H1 (cell line): ENCODE measurements around the gene UNK. TPM values are rescaled to one million over a fixed set of nuclear protein-coding genes. Genes with fewer than 3 reads are reported as not detected.
A peak's percentile ranks its signal among the peaks of the same experiment; 100 is the strongest.

Experiments
- CTCF ChIA-PET: fragments of 300-600 bp; sonication (Branson Sonifier 250); formaldehyde crosslinking; loops from one replicate; lab custom pipeline; 2021; ENCODE audit not compliant: partially characterized antibody; lab: Charles Lee
- POLR2A ChIA-PET: fragments of 300-600 bp; sonication (Branson Sonifier 250); formaldehyde crosslinking; loops from one replicate; lab custom pipeline; 2021; ENCODE audit warnings: inconsistent platforms; ENCODE audit not compliant: partially characterized antibody; lab: Charles Lee
- DNase-seq, 2 experiments: peaks; one replicate each; pipeline versions ENCODE4 v3.0.0 to v3.0.0-alpha.2; 2010 to 2022; ENCODE audit warnings: low spot score in 2 of 2, low read depth in 1 of 2, mixed read lengths in 1 of 2
- FAIRE-seq: peaks from 2 replicates; lab custom pipeline; 2011; peaks lifted over from hg19 to GRCh38; lab: Jason Lieb, UNC
- H2AFZ ChIP-seq: 2 replicates; pipeline ENCODE4 v1.8.1; 2012; ENCODE audit warnings: low read length, inconsistent platforms
- H2AK5ac ChIP-seq: 2 replicates; pipeline ENCODE4 v1.6.1; 2013; ENCODE audit warnings: low read depth, low read length
- H2BK120ac ChIP-seq: replicated peaks from 2 replicates; pipeline ENCODE3; 2013; ENCODE audit warnings: low read depth, low read length, inconsistent platforms
- H2BK12ac ChIP-seq: 2 replicates; pipeline ENCODE4 v1.6.1; 2013; ENCODE audit warnings: low read depth, low read length
- H2BK15ac ChIP-seq: 2 replicates; pipeline ENCODE4 v1.6.1; 2013; ENCODE audit warnings: low read length
- H2BK20ac ChIP-seq: 2 replicates; pipeline ENCODE4 v1.6.1; 2013; ENCODE audit warnings: low read length
- H2BK5ac ChIP-seq: 2 replicates; pipeline ENCODE4 v1.6.1; 2013; ENCODE audit warnings: low read depth, low read length
- H3K14ac ChIP-seq: 2 replicates; pipeline ENCODE4 v1.6.1; 2013; ENCODE audit warnings: inconsistent platforms; ENCODE audit not compliant: insufficient read length
- H3K18ac ChIP-seq: 2 replicates; pipeline ENCODE4 v1.6.1; 2013; ENCODE audit warnings: low read length; ENCODE audit errors: extremely low read depth
- H3K23ac ChIP-seq: 2 replicates; pipeline ENCODE4 v1.6.1; 2013; ENCODE audit warnings: inconsistent platforms; ENCODE audit not compliant: insufficient read length
- H3K23me2 ChIP-seq: 2 replicates; pipeline ENCODE4 v1.6.1; 2013; ENCODE audit warnings: low read depth, low read length
- H3K27ac ChIP-seq: 2 replicates; pipeline ENCODE4 v1.6.1; 2011; ENCODE audit warnings: low read depth, low read length, inconsistent platforms
- H3K27me3 ChIP-seq, 4 experiments: replicated peaks in 1 of 4; 1 replicate in 1 of 4; 2 replicates in 3 of 4; pipeline versions ENCODE4 v1.6.1 to v1.8.1; 2011 to 2013; ENCODE audit warnings: low read length in 3 of 4, mild to moderate bottlenecking in 3 of 4, inconsistent platforms in 2 of 4, mixed read lengths in 2 of 4, moderate library complexity in 1 of 4; ENCODE audit not compliant: control insufficient read depth in 3 of 4, insufficient read depth in 3 of 4; ENCODE audit errors: extremely low read depth in 1 of 4
- H3K36me3 ChIP-seq, 4 experiments: 2 replicates each; pipeline versions ENCODE4 v1.6.1 to v1.8.1; 2011 to 2013; ENCODE audit warnings: mild to moderate bottlenecking in 4 of 4, low read length in 3 of 4, moderate library complexity in 2 of 4, control low read depth in 1 of 4, inconsistent platforms in 1 of 4; ENCODE audit not compliant: insufficient read depth in 4 of 4, control insufficient read depth in 2 of 4
- H3K4ac ChIP-seq: replicated peaks from 2 replicates; pipeline ENCODE3; 2013; ENCODE audit warnings: low read length, low read depth, mixed read lengths, inconsistent platforms; ENCODE audit not compliant: insufficient read length
- H3K4me1 ChIP-seq, 4 experiments: replicated peaks in 1 of 4; 1 replicate in 1 of 4; 2 replicates in 3 of 4; pipeline versions ENCODE4 v1.6.1 to v1.8.1; 2011 to 2013; ENCODE audit warnings: low read length in 3 of 4, inconsistent platforms in 2 of 4, mixed read lengths in 1 of 4; ENCODE audit not compliant: insufficient read depth in 4 of 4, control insufficient read depth in 3 of 4
- H3K4me2 ChIP-seq, 2 experiments: 2 replicates each; pipeline versions ENCODE4 v1.6.1 to v1.8.1; 2011 to 2013; ENCODE audit warnings: low read depth in 2 of 2, low read length in 2 of 2, control low read depth in 1 of 2, inconsistent platforms in 1 of 2, mild to moderate bottlenecking in 1 of 2; ENCODE audit not compliant: insufficient read depth in 1 of 2
- H3K4me3 ChIP-seq, 4 experiments: fragments of 200-600, 300-600 bp in 1 of 4; sonication (generic), shearing (Covaris generic), sonication (Bioruptor Twin) in 1 of 4; 2 replicates each; pipeline versions ENCODE4 v1.5.1 to v1.8.1; 2011 to 2016; ENCODE audit warnings: low read length in 4 of 4, low read depth in 3 of 4, control low read depth in 2 of 4, inconsistent platforms in 2 of 4, mild to moderate bottlenecking in 2 of 4, mixed read lengths in 1 of 4, moderate library complexity in 1 of 4; ENCODE audit not compliant: insufficient read depth in 2 of 4; ENCODE audit errors: extremely low read depth in 1 of 4
- H3K56ac ChIP-seq: replicated peaks from 2 replicates; pipeline ENCODE3; 2013; ENCODE audit warnings: low read depth, mild to moderate bottlenecking, mixed read lengths, low read length, inconsistent platforms; ENCODE audit not compliant: insufficient read length
- H3K79me1 ChIP-seq: 2 replicates; pipeline ENCODE4 v1.6.1; 2013; ENCODE audit warnings: low read depth, low read length, control low read depth
- H3K79me2 ChIP-seq, 2 experiments: 2 replicates each; pipeline versions ENCODE4 v1.6.1 to v1.8.1; 2012 to 2013; ENCODE audit warnings: low read length in 2 of 2, mild to moderate bottlenecking in 2 of 2, inconsistent platforms in 1 of 2; ENCODE audit not compliant: insufficient read depth in 2 of 2, control insufficient read depth in 1 of 2
- H3K9ac ChIP-seq, 4 experiments: replicated peaks in 1 of 4; 1 replicate in 1 of 4; 2 replicates in 3 of 4; pipeline versions ENCODE4 v1.6.1 to v1.8.1; 2011 to 2013; ENCODE audit warnings: low read depth in 3 of 4, low read length in 3 of 4, control low read depth in 2 of 4, mild to moderate bottlenecking in 2 of 4, moderate library complexity in 2 of 4, inconsistent platforms in 1 of 4; ENCODE audit errors: extremely low read depth in 1 of 4
- H3K9me3 ChIP-seq, 2 experiments: 2 replicates each; pipeline versions ENCODE4 v1.6.1 to v1.8.1; 2012 to 2013; ENCODE audit warnings: mild to moderate bottlenecking in 2 of 2, moderate library complexity in 2 of 2, control low read depth in 1 of 2, inconsistent platforms in 1 of 2, low read depth in 1 of 2, low read length in 1 of 2, mixed read lengths in 1 of 2; ENCODE audit not compliant: insufficient read depth in 2 of 2
- H4K20me1 ChIP-seq, 2 experiments: replicated peaks in 1 of 2; 2 replicates each; pipeline versions ENCODE3 to v1.8.1; 2011 to 2013; ENCODE audit warnings: inconsistent platforms in 2 of 2, low read length in 2 of 2, mild to moderate bottlenecking in 1 of 2; ENCODE audit not compliant: insufficient read depth in 2 of 2, control insufficient read depth in 1 of 2
- H4K5ac ChIP-seq: 2 replicates; pipeline ENCODE4 v1.6.1; 2013; ENCODE audit warnings: low read length, low read depth, mixed read lengths, inconsistent platforms; ENCODE audit not compliant: insufficient read length
- H4K8ac ChIP-seq: 2 replicates; pipeline ENCODE4 v1.8.0; 2013; ENCODE audit warnings: mild to moderate bottlenecking, moderate library complexity, low read length, inconsistent platforms; ENCODE audit not compliant: insufficient read depth; ENCODE audit errors: extremely low read depth
- H4K91ac ChIP-seq: replicated peaks from 2 replicates; pipeline ENCODE3; 2013; ENCODE audit warnings: low read length, mixed read lengths, inconsistent platforms; ENCODE audit not compliant: insufficient read length
- BACH1 ChIP-seq: IDR thresholded peaks from 2 replicates; pipeline ENCODE4 v1.6.1; 2012; ENCODE audit warnings: low read length, improper control_type of control experiment
- CBX5 ChIP-seq: fragments of 300-800, 300-1000 bp; sonication (generic); IDR thresholded peaks from 2 replicates; pipeline ENCODE4 v1.7.1; 2016; ENCODE audit warnings: antibody characterized with exemption, low read length, low read depth
- CHD2 ChIP-seq: IDR thresholded peaks from 2 replicates; pipeline ENCODE4 v1.6.1; 2012; ENCODE audit warnings: low read length, improper control_type of control experiment
- EP300 ChIP-seq, 2 experiments: IDR thresholded peaks; 1 replicate in 1 of 2; 2 replicates in 1 of 2; pipeline ENCODE4 v1.6.1; 2011 to 2012; ENCODE audit warnings: low read depth in 2 of 2, low read length in 2 of 2, mild to moderate bottlenecking in 2 of 2, borderline replicate concordance in 1 of 2, inconsistent platforms in 1 of 2, moderate library complexity in 1 of 2
- NRF1 ChIP-seq: IDR thresholded peaks from 2 replicates; pipeline ENCODE4 v1.6.1; 2011; ENCODE audit warnings: mild to moderate bottlenecking, low read depth, low read length, improper control_type of control experiment
- POU5F1 ChIP-seq: IDR thresholded peaks from 2 replicates; pipeline ENCODE4 v1.6.1; 2011; ENCODE audit warnings: low read depth, mild to moderate bottlenecking, low read length, moderate library complexity
- RBBP5 ChIP-seq: IDR thresholded peaks from 2 replicates; pipeline ENCODE4 v1.7.1; 2012; ENCODE audit warnings: low read depth, mild to moderate bottlenecking, inconsistent platforms, low read length, moderate library complexity, borderline replicate concordance
- TBP ChIP-seq: IDR thresholded peaks from 2 replicates; pipeline ENCODE4 v1.6.1; 2011; ENCODE audit warnings: low read depth, low read length, improper control_type of control experiment
- YY1 ChIP-seq: IDR thresholded peaks from 2 replicates; pipeline ENCODE4 v1.6.1; 2011; ENCODE audit warnings: low read depth, mild to moderate bottlenecking, low read length
- WGBS, 2 experiments: shearing (Covaris generic) in 1 of 2; methylation state at CpG; one replicate each; pipeline versions ENCODE4 v1.1.6 to v1.1.7; 2013 to 2015; ENCODE audit warnings: low lambda C conversion rate in 2 of 2, mixed read lengths in 2 of 2, inconsistent platforms in 1 of 2, low coverage in 1 of 2, missing lambda C conversion rate in 1 of 2; ENCODE audit not compliant: insufficient replicate concordance in 2 of 2, insufficient coverage in 1 of 2, insufficient read length in 1 of 2; ENCODE audit errors: extremely low coverage in 1 of 2, missing lambda C conversion rate in 1 of 2; 5-methylcytosine and 5-hydroxymethylcytosine counted together
- polyA plus RNA-seq, 7 experiments: library from polyadenylated mRNA; depleted of rRNA in 3 of 7; stranded (reverse) in 5 of 7; unstranded in 2 of 7; fragments of >200 nt in 5 of 7; fragments of 200-250 nt in 2 of 7; gene quantifications; 1 replicate in 5 of 7; 2 replicates in 1 of 7; 4 replicates in 1 of 7; pipeline versions ENCODE4 v1.2.1 to v1.2.3, GENCODE V29; 2011 to 2013; ENCODE audit warnings: missing spikeins in 2 of 7, mixed read lengths in 2 of 7
- total RNA-seq: library from RNA; stranded (reverse); fragmentation: NEBNext Ultra II Directional; extraction: Animal tissue kit (Norgen Biotek cat#: 25700); gene quantifications from 2 replicates; pipeline ENCODE4 v1.2.1, GENCODE V29; 2021

UNK gene
- total and polyA plus RNA-seq, 2 of the 8 experiments (the other 6 are each of a cell fraction or from before 2014, with no cell fraction given): 24.2 to 33.3 TPM

- Histone ChIP-seq H3K56ac (no peak overlapping the region), H2AK5ac (no peak overlapping the region), H3K18ac (no peak overlapping the region), H3K23ac (no peak overlapping the region), H3K23me2 (no peaks in the 10 kb centered on the region; the same call in 1 of the 2 replicates), H2BK120ac (no peak overlapping the region), H3K36me3 (no peaks in the 10 kb centered on the region), H2BK20ac (no peak overlapping the region), H3K79me2 (no peaks in the 10 kb centered on the region), H3K9me3 (no peaks in the 10 kb centered on the region), H2AFZ (no peak overlapping the region), H3K27me3 (no peaks in the 10 kb centered on the region), H2BK15ac (no peak overlapping the region), H3K27ac (no peak overlapping the region), H3K4me2 (no peak overlapping the region), H4K20me1 (no peaks in the 10 kb centered on the region), H2BK12ac (no peak overlapping the region), H3K4me3 (no peak overlapping the region), H2BK5ac (no peak overlapping the region), H4K5ac (no peak overlapping the region), H3K4me1 (peaks cover 0 to 9% (median 4%) of the 10 kb centered on the region in 4 experiments; a peak in 3 of 7 replicates), H3K79me1 (no peaks in the 10 kb centered on the region), H3K14ac (no peak overlapping the region), H4K91ac (no peak overlapping the region), H3K4ac (no peak overlapping the region), H4K8ac (peak overlapping the region; percentile 92; the same call in 1 of the 2 replicates), H3K9ac (no peak overlapping the region)
- ChIA-PET CTCF (interaction anchor here (4.0 to 21.9 kb wide), 2 partner anchors 13 to 14 kb away, joined by 26 to 563 read pairs; partner anchors contain the start of genes UNC13D and WBP2), POLR2A (no interaction called here)
- no peak for DNase-seq
- no peak for FAIRE-seq
- 84% methylated on average over 6 of the region's 7 CpGs; no CpG with 5 or more reads in 1 of the 2 experiments for WGBS, 2 experiments
- TF ChIP-seq POU5F1: no peak
- TF ChIP-seq NRF1: no peak
- no peak for TF ChIP-seq TBP
- TF ChIP-seq CBX5: no peak
- TF ChIP-seq RBBP5: no peak
- no peak for TF ChIP-seq BACH1
- no peak for TF ChIP-seq YY1
- no peak for TF ChIP-seq CHD2
- no peak for TF ChIP-seq EP300 (IDR thresholded peaks at IDR 0.05; ENCODE audit: borderline replicate concordance in 1 of 2, low read depth in 2 of 2, low read length in 2 of 2)
Measured at GRCh38 chr17:75837899-75838298, 53.3 kb downstream of the UNK start.
